HCT116 (cell line): ENCODE results near the gene ENDOD1. TPM values are rescaled to one million over a fixed set of nuclear protein-coding genes. Genes with fewer than 3 reads are reported as not detected.
A peak's percentile ranks its signal among the peaks of the same experiment; 100 is the strongest.

Experiments
- ATAC-seq: fragments of 200-7000 bp; cut with Tn5 transposase; 2 replicates; pipeline ENCODE4 v1.9.1; 2020; ENCODE audit warnings: mild to moderate bottlenecking, moderate library complexity
- BruUV-seq: library from RNA; stranded (reverse); fragments of 400-500 nt; replicated peaks from 2 replicates; lab custom pipeline; 2021; lab: Mats Ljungman, UMichigan
- CTCF ChIA-PET: fragments of 300-600 bp; sonication (Branson Sonifier 250); formaldehyde crosslinking; loops from one replicate; lab custom pipeline; 2021; ENCODE audit warnings: antibody characterized with exemption; lab: Charles Lee
- POLR2A ChIA-PET: fragments of 300-600, 350-600 bp; sonication (Branson Sonifier 250); formaldehyde crosslinking; loops from one replicate; lab custom pipeline; 2021; ENCODE audit warnings: antibody characterized with exemption; lab: Charles Lee
- RAD21 ChIA-PET, 2 experiments: fragments of 300-600 bp; sonication (Branson Sonifier 250); formaldehyde crosslinking; loops; one replicate each; lab custom pipeline; 2023; ENCODE audit warnings: low total read pairs in 2 of 2; ENCODE audit not compliant: uncharacterized antibody in 2 of 2, unreplicated experiment in 2 of 2, low non-redundant PET in 1 of 2; lab: Charles Lee
- DNase-seq: peaks from one replicate; pipeline ENCODE4 v3.0.0-alpha.2; 2010; ENCODE audit warnings: low read depth, low spot score
- H2AFZ ChIP-seq: fragments of 200-600 bp; shearing (Covaris generic), sonication (generic); 2 replicates; pipeline ENCODE4 v1.6.1; 2017; ENCODE audit warnings: low read depth, mixed run types, mixed read lengths, antibody characterized with exemption, low read length; ENCODE audit not compliant: poor library complexity, severe bottlenecking
- H3K27ac ChIP-seq: 2 replicates; pipeline ENCODE4 v1.5.1; 2012; ENCODE audit warnings: low read depth, low read length
- H3K27me3 ChIP-seq: fragments of 200-600 bp; sonication (generic); 2 replicates; pipeline ENCODE4 v1.6.1; 2016; ENCODE audit warnings: mixed run types, low read length, mixed read lengths; ENCODE audit not compliant: insufficient read depth
- H3K36me3 ChIP-seq, 2 experiments: fragments of 200-500 bp in 1 of 2; fragments of 200-600 bp in 1 of 2; sonication (Bioruptor generic) in 1 of 2; sonication (generic) in 1 of 2; 2 replicates each; pipeline versions ENCODE4 v1.5.1 to v1.6.1; 2014 to 2016; ENCODE audit warnings: low read length in 2 of 2, inconsistent platforms in 1 of 2, mixed read lengths in 1 of 2, mixed run types in 1 of 2; ENCODE audit not compliant: insufficient read depth in 2 of 2, control insufficient read depth in 1 of 2
- H3K4me1 ChIP-seq, 2 experiments: fragments of 200-600 bp in 1 of 2; sonication (generic) in 1 of 2; 2 replicates each; pipeline versions ENCODE4 v1.5.1 to v1.6.1; 2012 to 2017; ENCODE audit warnings: low read length in 2 of 2, inconsistent platforms in 1 of 2, mild to moderate bottlenecking in 1 of 2, mixed read lengths in 1 of 2, mixed run types in 1 of 2, moderate library complexity in 1 of 2; ENCODE audit not compliant: insufficient read depth in 2 of 2, control insufficient read depth in 1 of 2
- H3K4me2 ChIP-seq: fragments of 200-600 bp; sonication (generic); 2 replicates; pipeline ENCODE4 v1.6.1; 2017; ENCODE audit warnings: mixed run types, low read length, mixed read lengths
- H3K4me3 ChIP-seq, 2 experiments: fragments of 200-600 bp in 1 of 2; sonication (generic) in 1 of 2; replicated peaks in 1 of 2; 2 replicates each; pipeline ENCODE4 v1.5.1; 2011 to 2016; ENCODE audit warnings: low read length in 2 of 2, control low read depth in 1 of 2, low read depth in 1 of 2, mild to moderate bottlenecking in 1 of 2, mixed read lengths in 1 of 2, mixed run types in 1 of 2
- H3K79me2 ChIP-seq: fragments of 200-600 bp; sonication (generic); 2 replicates; pipeline ENCODE4 v1.6.1; 2017; ENCODE audit warnings: mild to moderate bottlenecking, mixed run types, low read length, moderate library complexity, mixed read lengths; ENCODE audit not compliant: insufficient read depth
- H3K9ac ChIP-seq: fragments of 200-600 bp; sonication (generic); 2 replicates; pipeline ENCODE4 v1.6.1; 2016; ENCODE audit warnings: low read length, mixed read lengths
- H3K9me2 ChIP-seq: fragments of 200-600 bp; sonication (generic), shearing (Covaris generic); 2 replicates; pipeline ENCODE4 v1.6.1; 2017; ENCODE audit warnings: mixed run types, mild to moderate bottlenecking, moderate library complexity; ENCODE audit not compliant: insufficient read depth
- H3K9me3 ChIP-seq, 2 experiments: fragments of 200-500 bp in 1 of 2; fragments of 200-600 bp in 1 of 2; sonication (Bioruptor generic) in 1 of 2; sonication (generic) in 1 of 2; 2 replicates each; pipeline ENCODE4 v1.6.1; 2014 to 2017; ENCODE audit warnings: low read length in 2 of 2, mixed read lengths in 2 of 2, inconsistent platforms in 1 of 2, low read depth in 1 of 2, mild to moderate bottlenecking in 1 of 2, mixed run types in 1 of 2, moderate library complexity in 1 of 2; ENCODE audit not compliant: control insufficient read depth in 1 of 2, insufficient read depth in 1 of 2
- H4K20me1 ChIP-seq: fragments of 200-600 bp; sonication (generic), shearing (Covaris generic); 2 replicates; pipeline ENCODE4 v1.6.1; 2017; ENCODE audit warnings: mixed run types, mild to moderate bottlenecking, moderate library complexity; ENCODE audit not compliant: insufficient read depth
- ATF3 ChIP-seq: IDR thresholded peaks from 2 replicates; pipeline ENCODE4 v1.6.1; 2012
- EGR1 ChIP-seq: IDR thresholded peaks from 2 replicates; pipeline ENCODE4 v1.6.1; 2012; ENCODE audit warnings: low read depth
- ELF1 ChIP-seq: IDR thresholded peaks from 2 replicates; pipeline ENCODE4 v1.6.1; 2012; ENCODE audit warnings: low read depth, borderline replicate concordance
- EZH2 ChIP-seq: fragments of 200-600 bp; sonication (generic); IDR thresholded peaks from 2 replicates; pipeline ENCODE4 v1.6.1; 2017; ENCODE audit warnings: antibody characterized with exemption, mixed run types
- EZH2phosphoT487 ChIP-seq: fragments of 200-600 bp; IDR thresholded peaks from 2 replicates; pipeline ENCODE4 v1.6.1; 2018; ENCODE audit warnings: antibody characterized with exemption, borderline replicate concordance
- FOSL1 ChIP-seq: IDR thresholded peaks from 2 replicates; pipeline ENCODE4 v1.6.1; 2012; ENCODE audit warnings: low read depth
- POLR2A ChIP-seq: IDR thresholded peaks from 2 replicates; pipeline ENCODE4 v1.7.0; 2011; ENCODE audit warnings: borderline replicate concordance; ENCODE audit not compliant: insufficient read depth, insufficient read length; ENCODE audit errors: extremely low read depth
- POLR2AphosphoS5 ChIP-seq: IDR thresholded peaks from 2 replicates; pipeline ENCODE4 v1.6.1; 2011; ENCODE audit warnings: mild to moderate bottlenecking, low read depth, low read length, moderate library complexity
- RAD21 ChIP-seq: IDR thresholded peaks from 2 replicates; pipeline ENCODE4 v1.6.1; 2012; ENCODE audit warnings: low read depth, mild to moderate bottlenecking
- REST ChIP-seq: IDR thresholded peaks from 2 replicates; pipeline ENCODE4 v1.6.1; 2012; ENCODE audit warnings: low read depth
- SP1 ChIP-seq: IDR thresholded peaks from 2 replicates; pipeline ENCODE4 v1.6.1; 2012; ENCODE audit warnings: low read depth
- SRF ChIP-seq: IDR thresholded peaks from 2 replicates; pipeline ENCODE4 v1.6.1; 2012; ENCODE audit warnings: low read depth
- TCF7L2 ChIP-seq: IDR thresholded peaks from 2 replicates; pipeline ENCODE4 v1.7.0; 2011; ENCODE audit warnings: borderline replicate concordance, inconsistent platforms; ENCODE audit not compliant: insufficient read depth, insufficient read length; ENCODE audit errors: extremely low read depth
- YY1 ChIP-seq: IDR thresholded peaks from 2 replicates; pipeline ENCODE4 v1.6.1; 2011; ENCODE audit warnings: low read length, low read depth, moderate library complexity, mild to moderate bottlenecking; ENCODE audit not compliant: insufficient replicate concordance; ENCODE audit errors: extremely low read depth
- ZBTB33 ChIP-seq: IDR thresholded peaks from 2 replicates; pipeline ENCODE4 v1.6.1; 2011; ENCODE audit warnings: mild to moderate bottlenecking, low read length, moderate library complexity; ENCODE audit not compliant: insufficient replicate concordance; ENCODE audit errors: extremely low read depth
- ZNF274 ChIP-seq: fragments of 200-500 bp; sonication (Bioruptor generic); IDR thresholded peaks from 2 replicates; pipeline ENCODE4 v1.6.1; 2014; ENCODE audit warnings: mild to moderate bottlenecking, low read depth, low read length, inconsistent platforms
- intact Hi-C: fragments of 100-400 bp; cut with micrococcal nuclease; formaldehyde crosslinking; loops from 2 replicates; pipeline ENCODE4 v1.10.0; 2022
- total RNA-seq: library from RNA; stranded (reverse); gene quantifications from one replicate; pipeline ENCODE4 v1.2.1, GENCODE V29; 2021; ENCODE audit not compliant: unreplicated experiment

ENDOD1 gene
- total RNA-seq, 1 experiment from 2014 or later, result 33.6 TPM

GRCh38 chr11:95121698-95122097 lies 32.1 kb downstream of the ENDOD1 start:
- Histone ChIP-seq H3K4me1 (peaks cover 42% of the 10 kb centered on the region in 2 experiments), H3K9me2 (no peaks in the 10 kb centered on the region), H3K4me2 (peak overlapping the region; percentile 46), H2AFZ (no peak overlapping the region), H3K9ac (no peak overlapping the region), H3K36me3 (no peaks in the 10 kb centered on the region), H3K4me3 (no peak overlapping the region), H3K27me3 (no peaks in the 10 kb centered on the region), H4K20me1 (no peaks in the 10 kb centered on the region), H3K79me2 (peaks cover 27% of the 10 kb centered on the region; the same call in 1 of the 2 replicates), H3K9me3 (no peaks in the 10 kb centered on the region), H3K27ac (no peak overlapping the region)
- intact Hi-C loops, result no loop called here
- DNase-seq, result no peak
- ChIA-PET CTCF (no interaction called here), POLR2A (interaction anchor here (0.9 kb wide), 1 partner anchor 14 kb away, joined by 4 read pairs; no protein-coding TSS in a partner anchor), RAD21 (no interaction called here)
- no TSS peak for BruUV-seq
- no peak for ATAC-seq
- TF ChIP-seq SP1, result no peak
- no peak for TF ChIP-seq EZH2phosphoT487
- TF ChIP-seq SRF, result no peak
- no peak for TF ChIP-seq TCF7L2
- TF ChIP-seq EGR1, result no peak
- no peak for TF ChIP-seq ZBTB33
- TF ChIP-seq ATF3, result no peak

GRCh38 chr11:95123556-95123955 lies 33.9 kb downstream of the ENDOD1 start:
- no peak for ATAC-seq
- Histone ChIP-seq H3K9me2 (no peaks in the 10 kb centered on the region), H3K9ac (no peak overlapping the region), H2AFZ (no peak overlapping the region), H3K4me3 (no peak overlapping the region), H3K79me2 (peaks cover 9% of the 10 kb centered on the region; the same call in 1 of the 2 replicates), H3K4me1 (peaks cover 42% of the 10 kb centered on the region in 2 experiments), H3K4me2 (no peak overlapping the region), H3K27ac (no peak overlapping the region), H4K20me1 (no peaks in the 10 kb centered on the region), H3K27me3 (no peaks in the 10 kb centered on the region), H3K9me3 (no peaks in the 10 kb centered on the region), H3K36me3 (no peaks in the 10 kb centered on the region)
- no TSS peak for BruUV-seq
- CTCF ChIA-PET, result no interaction called here
- intact Hi-C loops, result no loop called here
- POLR2A ChIA-PET, result no interaction called here
- no peak for DNase-seq
- RAD21 ChIA-PET, result no interaction called here
- no peak for TF ChIP-seq EZH2phosphoT487
- no peak for TF ChIP-seq POLR2A
- no peak for TF ChIP-seq YY1
- TF ChIP-seq POLR2AphosphoS5, result no peak
- TF ChIP-seq FOSL1, result no peak
- TF ChIP-seq ZNF274, result no peak
- no peak for TF ChIP-seq RAD21
- no peak for TF ChIP-seq ELF1
- no peak for TF ChIP-seq SP1
- no peak for TF ChIP-seq REST
- no peak for TF ChIP-seq EZH2
- TF ChIP-seq SRF, result no peak
